GM12878 (cell line): ENCODE results near the gene SPATC1L.

Experiments used
- CTCF ChIP-seq, 3 experiments: IDR thresholded peaks in 2 of 3; conservative IDR thresholded peaks in 1 of 3; 2 replicates each; pipeline ENCODE4 v1.5.1; 2011; ENCODE audit warnings: low read depth in 3 of 3, low read length in 3 of 3, mild to moderate bottlenecking in 3 of 3, control low read depth in 2 of 3, moderate library complexity in 2 of 3, inconsistent platforms in 1 of 3, mixed read lengths in 1 of 3; ENCODE audit not compliant: control insufficient read depth in 2 of 3, insufficient read depth in 1 of 3; ENCODE audit errors: extremely low read depth in 1 of 3
- POLR2AphosphoS5 ChIP-seq: IDR thresholded peaks from 2 replicates; pipeline ENCODE4 v1.6.1; 2011; ENCODE audit warnings: mild to moderate bottlenecking, low read length, inconsistent platforms
- SIN3A ChIP-seq: IDR thresholded peaks from 2 replicates; pipeline ENCODE4 v1.6.1; 2012; ENCODE audit warnings: low read depth, low read length, improper control_type of control experiment

GRCh38 chr21:46213620-46214286 is 29.5 kb upstream of the SPATC1L start:
- TF ChIP-seq CTCF (IDR thresholded peaks at IDR 0.05 in 2 of 3, conservative IDR thresholded peaks at IDR 0.05 in 1 of 3; ENCODE audit: control insufficient read depth in 2 of 3, extremely low read depth in 1 of 3, insufficient read depth in 1 of 3, low read depth in 3 of 3, low read length in 3 of 3) (no peak), POLR2AphosphoS5 (no peak), SIN3A (no peak)
